ENCODE results near the gene C4orf50.

GRCh38 chr4:5851637-5852301 is 166.5 kb downstream of the C4orf50 start:
- no peak for TF ChIP-seq CTCF (conservative IDR thresholded peaks at IDR 0.05; ENCODE audit: low read length)
- TF ChIP-seq EZH2phosphoT487 (IDR thresholded peaks at IDR 0.05; ENCODE audit: borderline replicate concordance): no peak

Data from Loucy (cell line).